HCT116 (cell line): Measurements from ENCODE around the gene FBXO34. TPM values are rescaled to one million over a fixed set of nuclear protein-coding genes. Genes with fewer than 3 reads are reported as not detected.

ENCODE experiments used
- ATAC-seq: fragments of 200-7000 bp; cut with Tn5 transposase; 2 replicates; pipeline ENCODE4 v1.9.1; 2020; ENCODE audit warnings: mild to moderate bottlenecking, moderate library complexity
- BruUV-seq: library from RNA; stranded (reverse); fragments of 400-500 nt; replicated peaks from 2 replicates; lab custom pipeline; 2021; lab: Mats Ljungman, UMichigan
- CTCF ChIA-PET: fragments of 300-600 bp; sonication (Branson Sonifier 250); formaldehyde crosslinking; loops from one replicate; lab custom pipeline; 2021; ENCODE audit warnings: antibody characterized with exemption; lab: Charles Lee
- POLR2A ChIA-PET: fragments of 300-600, 350-600 bp; sonication (Branson Sonifier 250); formaldehyde crosslinking; loops from one replicate; lab custom pipeline; 2021; ENCODE audit warnings: antibody characterized with exemption; lab: Charles Lee
- RAD21 ChIA-PET, 2 experiments: fragments of 300-600 bp; sonication (Branson Sonifier 250); formaldehyde crosslinking; loops; one replicate each; lab custom pipeline; 2023; ENCODE audit warnings: low total read pairs in 2 of 2; ENCODE audit not compliant: uncharacterized antibody in 2 of 2, unreplicated experiment in 2 of 2, low non-redundant PET in 1 of 2; lab: Charles Lee
- DNase-seq: peaks from one replicate; pipeline ENCODE4 v3.0.0-alpha.2; 2010; ENCODE audit warnings: low read depth, low spot score
- H2AFZ ChIP-seq: fragments of 200-600 bp; shearing (Covaris generic), sonication (generic); 2 replicates; pipeline ENCODE4 v1.6.1; 2017; ENCODE audit warnings: low read depth, mixed run types, mixed read lengths, antibody characterized with exemption, low read length; ENCODE audit not compliant: poor library complexity, severe bottlenecking
- H3K27ac ChIP-seq: 2 replicates; pipeline ENCODE4 v1.5.1; 2012; ENCODE audit warnings: low read depth, low read length
- H3K27me3 ChIP-seq: fragments of 200-600 bp; sonication (generic); 2 replicates; pipeline ENCODE4 v1.6.1; 2016; ENCODE audit warnings: mixed run types, low read length, mixed read lengths; ENCODE audit not compliant: insufficient read depth
- H3K36me3 ChIP-seq, 2 experiments: fragments of 200-500 bp in 1 of 2; fragments of 200-600 bp in 1 of 2; sonication (Bioruptor generic) in 1 of 2; sonication (generic) in 1 of 2; 2 replicates each; pipeline versions ENCODE4 v1.5.1 to v1.6.1; 2014 to 2016; ENCODE audit warnings: low read length in 2 of 2, inconsistent platforms in 1 of 2, mixed read lengths in 1 of 2, mixed run types in 1 of 2; ENCODE audit not compliant: insufficient read depth in 2 of 2, control insufficient read depth in 1 of 2
- H3K4me1 ChIP-seq, 2 experiments: fragments of 200-600 bp in 1 of 2; sonication (generic) in 1 of 2; 2 replicates each; pipeline versions ENCODE4 v1.5.1 to v1.6.1; 2012 to 2017; ENCODE audit warnings: low read length in 2 of 2, inconsistent platforms in 1 of 2, mild to moderate bottlenecking in 1 of 2, mixed read lengths in 1 of 2, mixed run types in 1 of 2, moderate library complexity in 1 of 2; ENCODE audit not compliant: insufficient read depth in 2 of 2, control insufficient read depth in 1 of 2
- H3K4me2 ChIP-seq: fragments of 200-600 bp; sonication (generic); 2 replicates; pipeline ENCODE4 v1.6.1; 2017; ENCODE audit warnings: mixed run types, low read length, mixed read lengths
- H3K4me3 ChIP-seq, 2 experiments: fragments of 200-600 bp in 1 of 2; sonication (generic) in 1 of 2; replicated peaks in 1 of 2; 2 replicates each; pipeline ENCODE4 v1.5.1; 2011 to 2016; ENCODE audit warnings: low read length in 2 of 2, control low read depth in 1 of 2, low read depth in 1 of 2, mild to moderate bottlenecking in 1 of 2, mixed read lengths in 1 of 2, mixed run types in 1 of 2
- H3K79me2 ChIP-seq: fragments of 200-600 bp; sonication (generic); 2 replicates; pipeline ENCODE4 v1.6.1; 2017; ENCODE audit warnings: mild to moderate bottlenecking, mixed run types, low read length, moderate library complexity, mixed read lengths; ENCODE audit not compliant: insufficient read depth
- H3K9ac ChIP-seq: fragments of 200-600 bp; sonication (generic); 2 replicates; pipeline ENCODE4 v1.6.1; 2016; ENCODE audit warnings: low read length, mixed read lengths
- H3K9me2 ChIP-seq: fragments of 200-600 bp; sonication (generic), shearing (Covaris generic); 2 replicates; pipeline ENCODE4 v1.6.1; 2017; ENCODE audit warnings: mixed run types, mild to moderate bottlenecking, moderate library complexity; ENCODE audit not compliant: insufficient read depth
- H3K9me3 ChIP-seq, 2 experiments: fragments of 200-500 bp in 1 of 2; fragments of 200-600 bp in 1 of 2; sonication (Bioruptor generic) in 1 of 2; sonication (generic) in 1 of 2; 2 replicates each; pipeline ENCODE4 v1.6.1; 2014 to 2017; ENCODE audit warnings: low read length in 2 of 2, mixed read lengths in 2 of 2, inconsistent platforms in 1 of 2, low read depth in 1 of 2, mild to moderate bottlenecking in 1 of 2, mixed run types in 1 of 2, moderate library complexity in 1 of 2; ENCODE audit not compliant: control insufficient read depth in 1 of 2, insufficient read depth in 1 of 2
- H4K20me1 ChIP-seq: fragments of 200-600 bp; sonication (generic), shearing (Covaris generic); 2 replicates; pipeline ENCODE4 v1.6.1; 2017; ENCODE audit warnings: mixed run types, mild to moderate bottlenecking, moderate library complexity; ENCODE audit not compliant: insufficient read depth
- CBX3 ChIP-seq: IDR thresholded peaks from 2 replicates; pipeline ENCODE4 v1.6.1; 2012; ENCODE audit warnings: low read depth
- CEBPB ChIP-seq: IDR thresholded peaks from 2 replicates; pipeline ENCODE4 v1.6.1; 2012; ENCODE audit warnings: low read depth
- EGR1 ChIP-seq: IDR thresholded peaks from 2 replicates; pipeline ENCODE4 v1.6.1; 2012; ENCODE audit warnings: low read depth
- ELF1 ChIP-seq: IDR thresholded peaks from 2 replicates; pipeline ENCODE4 v1.6.1; 2012; ENCODE audit warnings: low read depth, borderline replicate concordance
- EZH2phosphoT487 ChIP-seq: fragments of 200-600 bp; IDR thresholded peaks from 2 replicates; pipeline ENCODE4 v1.6.1; 2018; ENCODE audit warnings: antibody characterized with exemption, borderline replicate concordance
- JUND ChIP-seq: IDR thresholded peaks from 2 replicates; pipeline ENCODE4 v1.6.1; 2012
- POLR2A ChIP-seq: IDR thresholded peaks from 2 replicates; pipeline ENCODE4 v1.7.0; 2011; ENCODE audit warnings: borderline replicate concordance; ENCODE audit not compliant: insufficient read depth, insufficient read length; ENCODE audit errors: extremely low read depth
- REST ChIP-seq: IDR thresholded peaks from 2 replicates; pipeline ENCODE4 v1.6.1; 2012; ENCODE audit warnings: low read depth
- SRF ChIP-seq: IDR thresholded peaks from 2 replicates; pipeline ENCODE4 v1.6.1; 2012; ENCODE audit warnings: low read depth
- TCF7L2 ChIP-seq: IDR thresholded peaks from 2 replicates; pipeline ENCODE4 v1.7.0; 2011; ENCODE audit warnings: borderline replicate concordance, inconsistent platforms; ENCODE audit not compliant: insufficient read depth, insufficient read length; ENCODE audit errors: extremely low read depth
- ZFX ChIP-seq: fragments of 450-650 bp; IDR thresholded peaks from 2 replicates; pipeline ENCODE4 v1.6.1; 2017
- ZNF274 ChIP-seq: fragments of 200-500 bp; sonication (Bioruptor generic); IDR thresholded peaks from 2 replicates; pipeline ENCODE4 v1.6.1; 2014; ENCODE audit warnings: mild to moderate bottlenecking, low read depth, low read length, inconsistent platforms
- intact Hi-C: fragments of 100-400 bp; cut with micrococcal nuclease; formaldehyde crosslinking; loops from 2 replicates; pipeline ENCODE4 v1.10.0; 2022
- total RNA-seq: library from RNA; stranded (reverse); gene quantifications from one replicate; pipeline ENCODE4 v1.2.1, GENCODE V29; 2021; ENCODE audit not compliant: unreplicated experiment

FBXO34 gene
- total RNA-seq, 1 experiment from 2014 or later, result 26.9 TPM

DNA sequence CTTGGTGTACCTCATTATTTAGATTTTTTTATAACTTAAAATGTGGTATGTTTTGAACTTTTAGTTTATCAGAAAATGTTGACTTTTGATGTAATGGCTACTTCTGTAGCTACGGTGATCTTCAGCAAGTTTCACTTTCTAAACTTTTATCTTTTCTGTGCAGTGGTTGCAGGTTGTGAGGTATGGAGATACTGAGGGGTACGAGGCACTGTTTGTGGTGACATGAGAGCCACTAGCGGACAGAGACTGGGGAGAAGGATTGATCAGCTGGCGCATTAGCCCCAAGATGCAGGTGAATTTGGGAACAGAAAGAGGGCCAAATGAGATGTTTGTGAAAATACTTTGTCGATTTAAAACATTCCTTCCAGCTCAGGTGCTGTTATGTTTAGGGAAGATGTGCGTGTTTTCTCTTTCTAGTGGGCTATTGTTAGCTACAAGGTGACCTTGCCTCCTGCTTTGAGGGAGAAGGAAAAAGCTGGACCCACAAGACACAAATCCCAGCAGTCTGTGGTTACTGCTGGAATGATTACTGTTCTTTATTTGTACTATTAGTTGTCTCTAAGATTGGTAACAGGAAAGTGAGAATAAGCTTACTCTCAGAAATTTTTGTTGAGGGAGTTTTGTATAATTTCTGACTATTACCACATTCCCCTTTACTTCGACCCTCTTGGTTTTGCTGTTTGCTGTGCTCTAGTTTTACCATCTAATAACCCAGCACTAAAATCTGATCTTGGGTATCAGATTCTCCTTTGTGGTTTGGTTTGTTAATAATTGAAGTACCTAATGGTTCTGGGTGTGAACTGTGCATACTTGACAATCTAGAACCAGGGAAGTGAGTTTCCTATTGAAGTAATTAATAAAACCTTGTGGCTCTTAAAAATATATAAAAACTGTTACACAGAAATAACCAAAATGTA, 61.7 kb downstream of the FBXO34 start:
- ChIA-PET CTCF (interaction anchor here (1.0 kb wide), 1 partner anchor 22 kb away, joined by 3 read pairs; no protein-coding TSS in a partner anchor), POLR2A (no interaction called here)
- intact Hi-C loops, result no loop called here
- H3K36me3 ChIP-seq, result no peaks in the 10 kb centered on the region
- no peaks in the 10 kb centered on the region for H3K9me2 ChIP-seq
- H3K27ac ChIP-seq, result no peak overlapping the region
- no peaks in the 10 kb centered on the region for H3K27me3 ChIP-seq
- no peak for ATAC-seq
- TF ChIP-seq POLR2A, result no peak
- TF ChIP-seq TCF7L2, result no peak
- no peak for TF ChIP-seq CEBPB
- no peak for TF ChIP-seq ZFX
- no peak for TF ChIP-seq JUND
- no peak for TF ChIP-seq REST
- TF ChIP-seq EZH2phosphoT487, result no peak
- no peak for TF ChIP-seq ELF1
- no peak for TF ChIP-seq ZNF274
- TF ChIP-seq EGR1, result no peak
- no peak for TF ChIP-seq SRF
- no peak for TF ChIP-seq CBX3
- TF ChIP-seq, all 23 proteins: peak for 0
- Histone ChIP-seq H3K9me3 (no peaks in the 10 kb centered on the region), H3K4me1 (peaks cover 0 to 12% of the 10 kb centered on the region in 2 experiments; a peak in 1 of 4 replicates), H2AFZ (no peak overlapping the region), H3K4me3 (no peak overlapping the region), H3K4me2 (no peak overlapping the region), H4K20me1 (peaks cover 5% of the 10 kb centered on the region; the same call in 1 of the 2 replicates), H3K9ac (no peak overlapping the region), H3K79me2 (peaks cover 68% of the 10 kb centered on the region)
- BruUV-seq, result no TSS peak
- no peak for DNase-seq
- RAD21 ChIA-PET, result no interaction called here
